Placental pericyte (primary cell): Measurements from ENCODE around the gene TCEANC. TPM values are rescaled to one million over a fixed set of nuclear protein-coding genes. Genes with fewer than 3 reads are reported as not detected.

Source experiments
- total RNA-seq: library from RNA; depleted of rRNA; stranded (reverse); fragments of >200 nt; gene quantifications from 2 replicates; pipeline ENCODE4 v1.2.3, GENCODE V29; 2012

TCEANC gene
- 1.7 and 3.3 TPM in 2 replicates for total RNA-seq

GRCh38 chrX:13652850-13653693 is at the start of gene TCEANC:
Gene TCEANC, plus strand, starts transcription at chrX:13653141. Its CDS starts 9,368 bp downstream, at chrX:13662509.

GRCh38 chrX:13688958-13689740 is 36.2 kb downstream of the TCEANC start, which contains the start of gene RAB9A:
Gene RAB9A, plus strand, starts transcription at chrX:13689128. Its CDS starts 19,619 bp downstream, at chrX:13708747.

Other genes with a start within 250 kb of the TCEANC start
- gene EGFL6, start 83.5 kb upstream of the TCEANC start, total RNA-seq: 7.7 TPM in 1 of 2 replicates, not detected in the other
- gene RAB9A, start 36.0 kb downstream of the TCEANC start, total RNA-seq: 20.9 and 39.8 TPM in 2 replicates
- gene TRAPPC2, start 81.5 kb downstream of the TCEANC start, total RNA-seq: 10.7 and 14.9 TPM in 2 replicates
- gene OFD1, start 81.6 kb downstream of the TCEANC start, total RNA-seq: 8.6 and 9.6 TPM in 2 replicates
- gene GPM6B, start 164.0 kb downstream of the TCEANC start, total RNA-seq: 0.14 TPM in 1 of 2 replicates, not detected in the other